ELF-1 (cell line): Measurements from ENCODE around the gene JMJD6.
A peak's percentile ranks its signal among the peaks of the same experiment; 100 is the strongest.

ENCODE experiments used
- DNase-seq: peaks from one replicate; pipeline ENCODE4 v3.0.0-alpha.2; 2016; ENCODE audit warnings: low read depth, low spot score

The JMJD6 gene

DNA sequence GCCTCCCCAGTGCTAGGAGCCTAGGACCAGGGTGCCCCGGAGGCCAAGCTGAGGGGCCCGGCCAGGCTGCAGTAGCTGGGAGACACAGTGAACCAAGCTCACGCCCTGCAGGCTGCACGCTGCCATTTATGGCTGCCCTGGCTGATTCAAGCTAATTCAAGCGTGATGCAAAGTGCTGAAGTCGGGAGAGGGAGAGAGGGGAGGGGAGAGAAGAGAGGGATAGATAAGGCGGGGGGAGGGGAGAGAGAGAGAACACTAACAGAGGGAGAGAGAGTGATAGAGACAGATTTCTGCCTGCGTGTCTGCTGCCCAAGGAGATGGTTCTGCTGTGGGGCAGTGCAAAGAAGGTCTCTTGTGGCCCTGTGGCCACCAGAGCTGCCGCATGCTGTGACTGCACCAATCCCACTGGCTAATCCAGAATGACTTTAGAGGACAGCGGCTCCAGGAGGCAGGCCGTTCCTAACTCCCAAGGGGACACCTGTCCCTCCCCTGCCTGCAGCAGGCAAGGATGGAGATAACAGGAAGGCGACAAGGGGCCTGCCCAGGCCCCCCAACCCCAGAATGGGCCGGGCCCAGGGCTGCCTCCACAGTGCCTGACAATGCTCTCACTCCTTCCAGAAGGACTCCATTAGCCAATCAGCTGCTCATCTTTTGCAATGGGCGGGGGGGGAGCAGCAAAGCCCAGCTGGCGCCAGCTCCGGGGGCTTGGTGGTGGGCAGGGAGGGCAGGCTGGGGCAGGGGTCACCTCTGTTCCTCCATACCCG lies 28.5 kb downstream of the JMJD6 start:
- peak; percentile 50 for DNase-seq

DNA sequence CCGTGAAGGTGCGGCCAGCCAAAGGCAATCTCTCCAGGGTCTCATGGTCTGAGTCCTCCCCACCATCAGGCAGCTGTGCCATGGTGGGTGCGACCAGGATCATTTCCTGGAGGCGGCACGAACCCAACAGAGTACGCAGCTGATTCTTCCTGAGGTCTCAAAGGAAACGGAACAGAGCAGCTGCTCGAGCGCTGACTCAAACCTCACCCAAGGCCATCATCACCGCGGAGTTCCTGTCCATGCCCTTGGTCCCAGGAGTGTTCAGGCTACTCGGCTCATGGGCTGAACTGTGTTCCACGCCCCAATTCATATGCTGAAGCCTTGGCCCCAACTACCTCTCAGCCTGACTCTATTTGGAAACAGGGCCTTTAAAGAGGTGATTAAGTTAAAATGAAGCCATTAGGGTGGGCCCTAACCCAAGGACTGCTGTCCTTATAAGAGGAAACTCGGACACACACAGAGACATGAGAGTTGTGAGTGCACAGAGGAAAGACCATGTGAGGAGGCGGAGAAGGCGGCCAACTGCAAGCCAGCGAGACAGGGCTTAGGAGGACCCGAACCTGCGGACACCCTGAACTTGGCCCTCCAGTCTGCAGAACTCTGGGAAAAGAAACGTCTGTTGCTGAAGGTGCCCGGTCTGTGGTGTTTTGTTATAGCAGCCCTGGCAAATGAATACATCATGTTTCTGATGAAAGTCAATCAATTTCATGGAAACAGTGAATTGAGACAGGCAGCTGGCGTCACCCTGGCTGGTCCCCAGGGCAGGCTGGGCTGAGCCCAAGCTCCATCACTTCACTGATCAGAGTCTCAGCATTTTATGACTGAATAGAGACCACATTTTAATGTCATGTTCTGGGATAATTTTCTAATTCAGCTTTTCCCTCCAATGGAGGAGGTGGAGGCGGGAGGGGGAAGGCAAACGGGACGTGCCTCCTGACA lies 29.4 kb downstream of the JMJD6 start:
- no peak for DNase-seq

DNA sequence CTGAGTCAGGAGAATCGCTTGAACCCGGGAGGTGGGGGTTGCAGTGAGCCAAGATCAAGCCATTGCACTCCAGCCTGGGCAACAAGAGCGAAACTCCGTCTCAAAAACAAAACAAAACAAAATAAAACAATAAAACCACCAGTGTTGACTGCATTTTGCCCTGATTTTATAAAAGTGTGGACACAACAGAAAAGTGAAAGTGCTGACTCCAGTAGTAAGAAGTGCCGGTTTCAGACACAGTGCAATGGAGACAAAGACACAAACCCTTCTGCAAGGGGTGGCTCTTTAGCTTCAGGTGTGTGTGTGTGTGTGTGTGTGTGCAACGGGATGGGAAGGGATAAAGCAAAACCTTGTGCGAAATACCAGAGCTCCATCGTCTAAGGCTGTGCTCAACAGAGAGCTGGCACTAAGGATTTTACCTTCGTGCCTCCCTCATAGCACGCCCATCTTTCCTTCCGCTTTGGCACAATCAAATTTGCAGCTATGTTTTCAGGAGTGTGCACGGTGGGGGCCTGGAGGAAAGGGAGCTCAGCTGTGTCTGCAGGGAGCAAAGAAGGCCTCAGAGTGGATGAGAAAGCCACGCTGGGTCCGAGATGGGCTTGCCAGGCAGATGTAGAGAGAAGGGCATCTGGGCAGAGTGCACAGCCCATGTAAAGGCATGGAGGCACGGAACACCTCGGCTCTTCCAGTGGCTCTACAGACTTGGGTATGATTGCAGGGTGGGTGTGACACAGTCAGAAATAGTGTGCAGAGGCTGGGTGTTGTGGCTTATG lies 31.2 kb downstream of the JMJD6 start:
- no peak for DNase-seq

DNA sequence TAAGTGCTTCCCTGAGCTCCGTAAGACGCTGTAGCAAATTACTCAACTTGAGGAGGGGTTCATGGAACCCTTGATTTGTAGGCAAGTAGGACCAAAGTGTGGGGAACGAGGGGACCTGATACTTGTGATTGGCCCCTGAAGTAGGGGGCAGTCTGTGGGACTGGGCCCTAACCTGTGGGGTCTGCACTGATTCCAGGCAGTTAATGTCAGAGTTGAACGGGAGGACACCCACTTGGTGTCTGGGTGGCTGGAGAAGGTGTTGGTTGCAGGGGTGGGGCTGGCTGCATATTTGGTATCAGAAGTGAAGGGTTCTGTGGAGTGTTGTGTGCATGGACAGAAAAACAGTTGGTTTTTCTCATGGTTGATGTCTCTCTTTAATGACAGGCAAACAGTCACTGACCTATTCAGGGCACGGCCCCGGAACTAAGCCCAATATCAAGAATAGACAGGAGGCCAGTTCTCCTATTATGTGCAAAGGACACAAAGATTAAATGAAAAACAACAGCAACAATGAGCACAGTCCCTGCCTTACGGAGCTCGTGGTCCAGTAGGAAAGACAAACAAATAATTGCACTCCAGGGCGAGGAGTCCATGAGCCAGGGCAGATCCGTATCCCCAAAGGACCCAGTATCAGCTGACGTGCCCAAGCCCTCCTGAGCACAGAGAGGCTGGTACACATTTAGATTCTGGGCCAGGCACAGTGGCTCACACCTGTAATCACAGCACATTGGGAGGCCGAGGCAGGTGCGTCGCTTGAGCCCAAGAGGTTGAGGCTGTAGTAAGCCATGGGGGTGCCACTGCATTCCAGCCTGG lies 34.8 kb downstream of the JMJD6 start:
- DNase-seq, result no peak

DNA sequence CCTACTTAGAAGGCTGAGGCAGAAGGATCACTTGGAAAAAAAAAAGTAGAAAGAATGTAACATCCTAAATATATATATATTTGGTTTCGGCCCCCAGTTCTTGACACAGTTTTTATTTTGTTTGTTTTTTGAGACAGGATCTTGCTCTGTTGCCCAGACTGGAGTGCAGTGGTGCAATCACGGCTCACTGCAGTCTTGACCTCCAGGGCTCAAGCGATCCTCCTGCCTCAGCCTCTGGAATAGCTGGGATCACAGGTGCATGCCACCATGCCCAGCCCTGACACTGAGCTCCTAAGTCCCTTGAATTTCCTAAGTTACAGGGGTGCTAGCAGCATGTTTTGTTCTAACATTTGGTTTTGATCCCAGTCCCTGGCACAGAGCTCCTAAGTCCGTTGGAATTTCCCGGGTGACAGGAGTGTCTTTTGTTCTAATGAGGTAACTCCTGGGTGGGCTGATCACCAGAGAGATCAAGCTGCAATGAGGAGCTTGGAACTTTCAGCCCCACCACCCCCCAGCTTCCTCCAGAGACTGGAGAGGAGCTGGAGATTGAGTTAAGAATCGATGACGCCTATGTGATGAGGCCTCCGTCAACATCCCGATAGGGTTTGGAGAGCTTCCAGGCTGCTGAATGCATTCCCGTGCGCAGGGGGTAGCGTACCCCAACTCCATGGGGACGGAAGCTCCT lies 35.7 kb downstream of the JMJD6 start:
- no peak for DNase-seq

DNA sequence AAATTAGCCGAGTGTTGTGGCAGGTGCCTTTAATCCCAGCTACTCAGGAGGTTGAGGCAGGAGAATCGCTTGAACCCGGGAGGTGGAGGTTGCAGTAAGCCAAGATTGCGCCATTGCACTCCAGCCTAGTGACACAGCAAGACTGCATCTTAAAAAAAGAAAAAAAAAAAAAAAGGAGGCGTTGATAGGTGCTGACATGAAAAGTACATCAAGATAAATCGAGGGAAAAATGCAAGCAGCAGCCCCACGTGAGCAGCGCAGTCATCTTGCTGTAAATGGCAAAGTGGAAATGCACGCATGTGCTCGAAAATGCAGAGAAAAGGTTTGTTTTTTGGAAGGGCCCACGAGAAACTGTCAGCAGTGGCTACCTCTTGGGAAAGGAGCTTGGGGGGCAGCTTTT lies 36.5 kb downstream of the JMJD6 start:
- DNase-seq, result no peak

DNA sequence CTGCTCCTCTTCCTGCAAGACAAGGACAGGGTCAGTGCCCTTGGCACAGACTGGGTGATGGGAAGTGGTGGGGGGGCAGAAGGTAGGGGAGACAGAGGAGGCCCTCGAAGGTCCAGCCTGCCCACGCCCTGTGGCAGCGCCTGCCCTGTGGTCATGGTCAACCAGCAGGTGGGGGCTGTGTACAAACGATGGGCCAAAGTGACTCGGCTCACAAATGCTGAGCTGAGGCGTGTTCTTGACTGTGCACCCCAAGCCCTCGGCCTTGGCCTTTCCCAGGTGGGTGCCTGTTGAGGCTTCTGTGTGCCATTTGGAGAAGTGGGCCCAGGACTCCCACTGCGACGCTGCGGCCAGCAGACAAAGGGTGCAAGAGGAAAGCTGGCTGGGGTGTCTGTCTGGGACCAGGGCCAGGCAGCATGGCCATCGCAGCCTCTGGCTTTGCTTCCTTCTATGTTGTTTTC lies 38.2 kb downstream of the JMJD6 start:
- no peak for DNase-seq

DNA sequence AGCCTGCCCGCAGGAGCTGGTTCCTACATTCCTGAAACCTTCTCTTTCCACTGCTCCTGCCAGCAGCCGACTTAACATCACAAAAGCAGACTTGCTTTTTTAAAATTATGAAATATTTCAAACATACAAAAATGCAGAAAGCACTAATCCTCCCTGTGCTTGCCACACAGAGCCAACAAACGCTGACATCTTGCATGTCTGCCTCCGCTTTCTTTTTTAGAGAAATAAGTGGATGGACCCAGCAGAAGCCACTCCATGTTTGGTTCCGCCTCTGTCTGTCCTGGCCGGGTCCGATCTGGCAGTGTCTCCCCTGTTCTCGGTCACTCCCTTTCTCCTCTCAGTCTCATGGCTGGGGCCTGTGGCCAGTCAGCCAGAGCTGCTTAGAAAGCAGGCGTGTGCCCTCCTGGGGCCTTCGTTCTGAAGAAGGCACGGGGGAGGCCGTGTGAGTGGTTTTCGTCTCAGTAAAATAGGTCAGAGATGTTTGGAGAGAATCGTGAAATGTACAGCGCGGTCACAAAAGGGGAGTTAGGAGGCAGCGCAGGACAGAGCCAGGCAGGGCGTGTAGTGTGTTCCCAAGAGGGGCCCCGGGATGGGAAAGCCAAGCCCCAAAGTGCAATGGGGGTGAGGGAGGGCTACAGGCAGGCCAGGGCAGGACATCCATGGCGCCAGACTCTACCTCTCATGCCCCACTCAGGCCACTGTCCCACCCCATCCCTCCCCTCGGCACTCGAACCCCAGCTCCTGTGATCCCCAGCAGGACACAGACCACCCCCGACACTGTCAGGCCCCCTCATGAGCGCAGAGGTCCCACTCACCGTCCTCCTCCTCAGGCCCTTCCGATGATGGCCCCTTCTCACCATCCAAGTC lies 38.9 kb downstream of the JMJD6 start:
- no peak for DNase-seq

DNA sequence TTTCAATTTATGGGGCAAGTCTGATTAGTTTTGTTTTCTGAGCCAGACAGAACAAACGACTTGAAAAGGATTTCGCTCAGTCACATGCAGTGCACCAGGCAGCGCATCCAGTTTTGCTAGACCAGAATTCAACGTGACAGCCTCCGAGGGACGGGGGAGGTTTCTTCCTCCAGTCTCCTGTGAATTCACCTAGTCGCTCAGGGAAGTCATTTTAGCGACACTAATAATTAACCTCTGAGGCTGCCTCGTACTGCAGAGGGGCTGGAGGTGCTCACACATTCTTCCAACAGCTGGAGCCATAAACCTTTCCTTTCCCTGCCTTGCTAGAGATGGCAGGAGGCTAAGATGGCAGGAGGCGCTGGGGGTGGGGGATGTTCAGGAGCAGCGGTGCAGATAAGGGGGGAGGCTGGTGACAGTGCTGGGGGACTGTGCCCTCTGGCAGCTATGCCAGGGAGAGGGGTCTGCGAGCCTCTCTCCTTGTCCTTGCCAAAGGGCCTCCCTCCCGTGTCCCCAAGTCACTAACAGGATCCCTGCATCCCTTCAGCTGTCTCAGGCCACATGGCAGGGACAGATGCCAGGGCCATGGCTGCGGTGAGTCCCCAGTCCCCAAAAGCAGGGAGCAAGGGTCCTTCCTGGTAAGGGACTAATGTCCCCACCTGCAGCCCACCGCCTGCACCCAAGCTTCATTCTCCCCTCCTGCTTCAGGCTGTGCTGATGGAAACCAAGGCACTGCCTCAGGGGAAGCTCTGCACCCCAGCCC lies 39.7 kb downstream of the JMJD6 start:
- DNase-seq, result no peak

DNA sequence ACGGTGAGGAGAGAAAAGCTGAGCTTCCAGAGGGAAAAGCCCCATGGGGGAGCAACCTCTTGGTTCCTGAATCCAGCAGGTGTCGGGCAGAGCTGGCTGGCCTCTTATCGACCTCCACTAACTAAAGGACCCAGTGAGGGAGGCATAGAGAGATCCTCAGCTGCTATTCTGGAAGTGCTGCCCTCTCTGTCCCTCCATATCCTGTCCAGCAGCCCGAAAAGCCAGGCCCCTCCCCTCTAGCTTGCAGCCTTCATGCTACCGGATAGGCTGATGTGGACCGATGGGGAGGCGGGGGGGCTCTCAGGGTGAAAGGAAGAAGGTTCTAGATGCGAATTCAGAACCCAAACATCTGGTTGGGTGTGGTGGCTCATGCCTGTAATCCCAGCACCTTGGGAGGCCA lies 40.6 kb downstream of the JMJD6 start:
- no peak for DNase-seq

DNA sequence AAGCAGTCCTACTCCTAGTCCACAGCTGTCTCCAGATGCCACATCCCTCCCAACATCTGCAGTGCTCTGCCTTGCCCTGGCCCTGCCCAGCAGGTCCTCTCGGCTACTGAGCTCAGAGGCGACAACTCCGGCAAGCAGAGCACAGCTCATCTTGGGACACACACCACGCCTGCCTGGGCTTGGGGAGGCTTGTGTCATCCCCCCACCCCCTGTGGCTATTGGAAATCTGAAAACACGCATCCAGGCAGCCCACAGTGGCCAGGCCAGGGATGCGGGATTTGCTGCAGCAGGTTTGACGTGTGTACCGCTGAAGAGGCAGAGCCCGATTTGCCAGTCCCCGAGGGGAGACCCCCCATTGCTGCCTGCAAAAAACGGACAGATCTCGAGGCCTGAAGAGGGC lies 41.0 kb downstream of the JMJD6 start:
- no peak for DNase-seq

DNA sequence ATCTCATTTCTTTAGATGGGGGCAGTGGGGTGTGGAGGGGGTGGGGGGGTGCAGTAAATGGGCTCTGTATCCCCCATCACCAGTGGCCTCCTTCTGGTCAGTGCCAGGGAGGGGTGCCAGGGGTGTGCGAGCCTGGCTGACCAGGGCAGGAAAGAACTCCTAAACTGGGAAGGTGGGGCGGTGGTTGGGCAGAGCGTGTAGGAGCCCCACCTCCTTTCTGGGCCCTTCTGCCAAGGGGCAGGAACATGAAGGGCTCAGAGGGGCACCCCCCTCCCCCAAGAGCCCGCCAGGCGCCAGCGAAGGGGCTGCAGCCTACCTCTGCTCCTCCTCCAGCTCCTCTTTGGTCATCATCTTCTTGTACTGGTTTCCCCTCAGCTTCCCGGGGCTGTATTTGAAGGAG lies 41.6 kb downstream of the JMJD6 start:
- DNase-seq, result no peak

DNA sequence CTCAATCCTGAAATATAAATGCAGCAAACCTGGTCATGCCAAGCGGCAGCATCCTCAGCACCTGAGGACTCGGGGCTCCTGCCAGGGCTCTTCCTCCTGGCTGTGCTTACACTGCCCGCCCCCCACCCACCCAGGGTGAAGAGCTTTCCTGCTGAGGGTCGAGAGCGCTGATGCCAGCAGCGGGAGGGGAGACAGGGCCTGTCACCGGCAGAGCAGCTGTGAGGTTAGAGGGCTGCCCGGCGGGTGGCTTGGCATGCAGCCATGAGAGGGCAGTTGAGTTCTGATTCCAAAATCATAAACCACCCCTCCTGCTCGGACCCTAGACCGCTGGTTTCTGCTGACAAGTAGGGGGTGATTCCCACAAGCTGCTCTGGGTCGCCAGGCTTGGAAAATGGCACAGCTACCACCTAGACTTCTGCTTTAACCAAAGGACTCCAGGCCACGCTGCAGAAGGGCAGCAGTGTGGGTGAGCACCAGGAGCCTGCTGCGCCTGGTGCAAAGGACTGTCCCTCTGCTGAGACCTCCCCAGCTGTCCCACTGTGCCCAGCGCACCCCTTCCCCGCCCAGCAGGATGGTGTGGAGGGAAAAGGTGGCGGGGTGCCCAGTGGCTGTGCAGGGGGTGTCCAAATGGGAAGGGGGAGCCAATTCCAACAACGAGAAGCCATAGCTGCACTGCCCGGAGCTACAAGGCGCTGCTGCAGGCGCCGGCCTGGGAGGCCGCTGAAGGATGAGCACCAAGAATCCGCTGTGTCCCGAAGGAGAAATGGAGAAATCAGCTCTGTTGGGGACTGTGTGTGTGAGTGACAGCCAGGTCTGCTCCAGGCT lies 42.3 kb downstream of the JMJD6 start:
- DNase-seq, result no peak

DNA sequence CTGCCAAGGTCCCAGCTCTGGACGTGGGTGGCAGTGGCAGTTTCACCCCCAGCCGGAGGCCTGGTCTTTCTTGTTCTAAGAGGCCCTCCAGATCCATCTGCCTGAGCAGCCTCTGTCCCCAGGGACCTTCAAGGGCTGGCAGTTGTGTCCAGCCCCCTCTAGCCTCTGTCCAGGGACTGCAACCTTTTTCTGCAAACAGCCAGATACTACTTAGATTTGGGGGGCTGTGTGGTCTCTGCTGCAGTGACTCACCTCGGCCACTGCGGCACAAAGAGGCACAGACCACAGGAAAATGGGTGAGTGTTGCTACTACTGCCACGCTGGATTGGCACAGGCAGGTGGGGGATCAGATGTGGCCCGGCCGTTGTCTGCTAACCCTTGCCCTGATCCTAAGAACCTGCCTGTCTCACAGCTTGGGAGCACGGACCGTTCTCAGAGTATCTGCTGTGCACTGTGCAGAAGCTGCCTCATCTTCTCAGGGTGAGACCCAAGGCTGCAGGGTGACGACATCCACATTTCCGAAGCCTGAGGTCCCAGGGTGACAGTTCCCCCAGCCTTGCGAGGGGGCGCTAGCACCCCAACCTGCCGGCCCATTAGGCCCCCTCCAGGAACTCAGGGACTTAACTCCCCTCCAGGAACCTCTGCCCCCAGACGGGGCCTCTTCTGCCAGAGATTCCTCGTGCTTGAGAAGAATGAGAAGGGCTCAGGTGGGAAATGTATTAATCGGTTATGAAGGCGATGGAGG lies 43.2 kb downstream of the JMJD6 start:
- DNase-seq, result no peak

DNA sequence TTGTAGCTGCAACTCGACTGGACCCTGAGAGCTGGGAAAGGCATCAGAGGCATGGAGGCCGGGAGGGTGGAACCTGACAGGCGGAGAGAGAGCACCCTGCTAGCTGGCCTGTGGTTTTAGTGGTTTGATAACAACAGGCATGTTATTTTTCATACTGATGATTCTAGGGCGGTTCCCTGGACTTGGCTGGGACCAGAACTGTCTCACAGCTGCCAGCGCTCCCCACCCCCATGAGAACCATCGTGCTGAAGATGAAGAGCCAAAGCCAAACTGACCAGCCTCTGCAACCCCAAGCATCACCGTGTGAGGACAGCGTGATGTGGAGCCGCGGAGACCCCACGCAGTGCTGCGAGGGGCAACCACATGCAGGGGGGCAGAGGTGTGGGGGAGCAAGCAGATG lies 44.1 kb downstream of the JMJD6 start:
- DNase-seq, result no peak

DNA sequence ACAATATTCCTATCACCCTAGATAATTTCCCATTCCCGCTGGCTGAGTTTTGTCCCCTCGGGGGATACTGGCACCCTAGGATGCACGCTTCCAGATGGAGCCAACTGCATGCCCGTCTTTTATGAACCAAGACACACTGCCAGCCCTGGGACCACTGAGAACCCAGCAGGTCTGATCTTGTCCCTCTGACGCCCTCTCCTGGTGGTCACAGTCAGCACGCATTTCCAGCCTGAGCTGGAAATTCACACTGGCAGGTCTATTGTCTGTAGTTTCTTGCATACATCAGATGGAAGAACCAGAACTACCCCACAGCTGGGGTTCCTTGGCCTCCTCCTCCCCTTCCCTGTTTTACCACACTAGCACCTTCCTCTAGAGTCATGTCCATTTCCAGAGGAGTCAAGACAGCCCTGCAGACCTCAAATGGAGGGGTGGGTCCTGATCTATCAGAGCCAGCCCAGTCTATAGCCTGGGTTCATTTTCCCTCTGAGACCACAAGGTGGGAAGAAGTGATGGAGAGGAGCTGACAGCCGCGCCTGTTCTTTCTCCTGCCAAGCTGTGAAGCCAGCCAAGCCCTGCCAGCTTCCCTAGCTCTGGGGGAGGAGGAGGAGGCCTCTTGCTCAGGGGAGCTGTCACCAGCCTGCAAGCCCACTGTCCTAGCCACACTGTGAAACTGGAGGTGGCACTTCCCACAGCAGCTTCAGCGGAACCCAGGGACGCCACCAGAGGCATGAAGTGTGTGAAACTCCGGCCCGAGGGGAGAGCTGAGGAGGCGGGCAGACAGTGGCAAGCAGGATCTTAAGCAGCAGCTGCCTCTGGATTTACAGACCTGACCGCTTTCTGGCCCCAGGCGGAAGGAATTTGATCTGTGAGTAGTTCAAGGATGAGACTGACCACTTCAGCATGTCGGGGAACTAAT lies 44.9 kb downstream of the JMJD6 start:
- peak; percentile 92 for DNase-seq
